OCI-M1 (cell line): ENCODE measurements around the gene ZNG1F.
"Not testable (repeated sequence)": the region's sequence is repeated elsewhere in the genome, so short reads cannot be mapped to it uniquely, and the experiment has no call there.

Experiments
- DNase-seq: peaks from one replicate; lab custom pipeline; 2025; lab: John Stamatoyannopoulos, UW

The ZNG1F gene

GRCh38 chr9:41086215-41086614 lies 102.9 kb downstream of the ZNG1F start:
- not testable (repeated sequence) for DNase-seq

- DNase-seq: not testable (repeated sequence)
Measured at GRCh38 chr9:41082358-41082757, 106.8 kb downstream of the ZNG1F start.
